ENCODE data around the gene SGK2. TPM values are rescaled to one million over a fixed set of nuclear protein-coding genes. Genes with fewer than 3 reads are reported as not detected.

SGK2 gene
- total and polyA plus RNA-seq, 2 of the 13 experiments (the other 11 are each of a cell fraction or from before 2014, with no cell fraction given): 6.2 to 29.4 TPM

DNA sequence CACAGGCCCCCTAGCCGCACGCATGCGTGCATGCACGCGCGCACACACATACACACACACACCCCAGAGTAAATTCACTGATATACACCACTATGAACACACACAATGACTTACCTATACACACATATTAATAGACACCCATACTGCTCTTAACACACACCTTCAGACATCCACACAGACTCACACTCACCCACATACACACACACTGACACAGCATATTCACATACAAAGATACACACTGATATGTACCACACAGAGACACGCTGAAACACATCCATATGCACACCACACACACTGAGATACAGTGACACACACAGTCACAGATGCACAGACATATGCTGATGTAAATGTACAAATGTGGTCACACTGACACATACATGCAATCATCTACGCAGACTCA is 5.6 kb downstream of the SGK2 start (continued):
- TF ChIP-seq ZNF318 (CRISPR knock-in tag; IDR thresholded peaks at IDR 0.05) (no peak), PLRG1 (conservative IDR thresholded peaks at IDR 0.05) (0 out of 2 replicates have a peak, but pooled peaks have one; percentile 42), FOXK2 (IDR thresholded peaks at IDR 0.05) (0 out of 2 replicates have a peak, but pooled peaks have one; percentile 23), POGZ (CRISPR knock-in tag; IDR thresholded peaks at IDR 0.05) (no peak), PTBP1 (IDR thresholded peaks at IDR 0.05; ENCODE audit: low read depth, low read length, poor library complexity, severe bottlenecking) (no peak), ZMYM2 (CRISPR knock-in tag; IDR thresholded peaks at IDR 0.05) (no peak), BHLHE40 (IDR thresholded peaks at IDR 0.05; ENCODE audit: low read length) (no peak), CBFB (CRISPR knock-in tag; IDR thresholded peaks at IDR 0.05) (no peak)
- TF ChIP-seq, protein P1, sequence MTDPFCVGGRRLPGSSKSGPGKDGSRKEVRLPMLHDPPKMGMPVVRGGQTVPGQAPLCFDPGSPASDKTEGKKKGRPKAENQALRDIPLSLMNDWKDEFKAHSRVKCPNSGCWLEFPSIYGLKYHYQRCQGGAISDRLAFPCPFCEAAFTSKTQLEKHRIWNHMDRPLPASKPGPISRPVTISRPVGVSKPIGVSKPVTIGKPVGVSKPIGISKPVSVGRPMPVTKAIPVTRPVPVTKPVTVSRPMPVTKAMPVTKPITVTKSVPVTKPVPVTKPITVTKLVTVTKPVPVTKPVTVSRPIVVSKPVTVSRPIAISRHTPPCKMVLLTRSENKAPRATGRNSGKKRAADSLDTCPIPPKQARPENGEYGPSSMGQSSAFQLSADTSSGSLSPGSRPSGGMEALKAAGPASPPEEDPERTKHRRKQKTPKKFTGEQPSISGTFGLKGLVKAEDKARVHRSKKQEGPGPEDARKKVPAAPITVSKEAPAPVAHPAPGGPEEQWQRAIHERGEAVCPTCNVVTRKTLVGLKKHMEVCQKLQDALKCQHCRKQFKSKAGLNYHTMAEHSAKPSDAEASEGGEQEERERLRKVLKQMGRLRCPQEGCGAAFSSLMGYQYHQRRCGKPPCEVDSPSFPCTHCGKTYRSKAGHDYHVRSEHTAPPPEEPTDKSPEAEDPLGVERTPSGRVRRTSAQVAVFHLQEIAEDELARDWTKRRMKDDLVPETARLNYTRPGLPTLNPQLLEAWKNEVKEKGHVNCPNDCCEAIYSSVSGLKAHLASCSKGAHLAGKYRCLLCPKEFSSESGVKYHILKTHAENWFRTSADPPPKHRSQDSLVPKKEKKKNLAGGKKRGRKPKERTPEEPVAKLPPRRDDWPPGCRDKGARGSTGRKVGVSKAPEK (CRISPR knock-in tag; IDR thresholded peaks at IDR 0.05; ENCODE audit: borderline replicate concordance): no peak
- TF ChIP-seq, protein P2, sequence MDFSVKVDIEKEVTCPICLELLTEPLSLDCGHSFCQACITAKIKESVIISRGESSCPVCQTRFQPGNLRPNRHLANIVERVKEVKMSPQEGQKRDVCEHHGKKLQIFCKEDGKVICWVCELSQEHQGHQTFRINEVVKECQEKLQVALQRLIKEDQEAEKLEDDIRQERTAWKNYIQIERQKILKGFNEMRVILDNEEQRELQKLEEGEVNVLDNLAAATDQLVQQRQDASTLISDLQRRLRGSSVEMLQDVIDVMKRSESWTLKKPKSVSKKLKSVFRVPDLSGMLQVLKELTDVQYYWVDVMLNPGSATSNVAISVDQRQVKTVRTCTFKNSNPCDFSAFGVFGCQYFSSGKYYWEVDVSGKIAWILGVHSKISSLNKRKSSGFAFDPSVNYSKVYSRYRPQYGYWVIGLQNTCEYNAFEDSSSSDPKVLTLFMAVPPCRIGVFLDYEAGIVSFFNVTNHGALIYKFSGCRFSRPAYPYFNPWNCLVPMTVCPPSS (IDR thresholded peaks at IDR 0.05): peak; percentile 82; the same call in 1 of the 2 replicates

Data from HepG2 (cell line).